ENCODE results near the gene FIGN.

DNA sequence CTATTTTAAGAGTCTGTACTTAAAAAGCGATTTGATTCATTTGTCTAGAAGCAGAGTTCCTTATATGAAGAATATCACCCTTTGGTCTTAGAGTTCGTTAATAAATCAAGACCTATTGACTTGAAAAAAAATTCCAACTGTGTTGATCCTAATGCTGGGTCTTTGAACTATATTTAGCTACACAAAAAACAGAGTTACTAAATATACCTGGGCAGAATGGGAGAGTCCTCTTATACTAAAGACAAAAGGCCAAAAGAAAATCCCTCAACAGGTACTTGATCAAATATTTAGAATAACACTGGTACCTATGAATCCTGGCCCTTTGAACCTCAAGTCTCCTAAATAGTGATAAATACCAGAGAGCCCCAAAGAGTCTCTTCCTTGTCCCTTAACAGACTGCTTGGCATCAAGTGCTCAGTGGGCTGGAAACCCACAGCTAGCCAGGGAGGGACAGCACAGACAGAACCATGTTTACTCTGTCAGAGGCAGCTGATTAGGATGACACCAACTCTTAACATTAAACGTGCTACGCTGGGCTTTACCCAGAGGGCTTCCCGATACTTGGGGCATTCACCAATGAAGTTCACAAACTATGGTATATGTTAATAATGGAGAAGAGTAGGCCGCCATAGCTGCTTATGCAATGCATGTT, 95.1 kb downstream of the FIGN start:
- TF ChIP-seq, protein P1, sequence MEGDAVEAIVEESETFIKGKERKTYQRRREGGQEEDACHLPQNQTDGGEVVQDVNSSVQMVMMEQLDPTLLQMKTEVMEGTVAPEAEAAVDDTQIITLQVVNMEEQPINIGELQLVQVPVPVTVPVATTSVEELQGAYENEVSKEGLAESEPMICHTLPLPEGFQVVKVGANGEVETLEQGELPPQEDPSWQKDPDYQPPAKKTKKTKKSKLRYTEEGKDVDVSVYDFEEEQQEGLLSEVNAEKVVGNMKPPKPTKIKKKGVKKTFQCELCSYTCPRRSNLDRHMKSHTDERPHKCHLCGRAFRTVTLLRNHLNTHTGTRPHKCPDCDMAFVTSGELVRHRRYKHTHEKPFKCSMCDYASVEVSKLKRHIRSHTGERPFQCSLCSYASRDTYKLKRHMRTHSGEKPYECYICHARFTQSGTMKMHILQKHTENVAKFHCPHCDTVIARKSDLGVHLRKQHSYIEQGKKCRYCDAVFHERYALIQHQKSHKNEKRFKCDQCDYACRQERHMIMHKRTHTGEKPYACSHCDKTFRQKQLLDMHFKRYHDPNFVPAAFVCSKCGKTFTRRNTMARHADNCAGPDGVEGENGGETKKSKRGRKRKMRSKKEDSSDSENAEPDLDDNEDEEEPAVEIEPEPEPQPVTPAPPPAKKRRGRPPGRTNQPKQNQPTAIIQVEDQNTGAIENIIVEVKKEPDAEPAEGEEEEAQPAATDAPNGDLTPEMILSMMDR (IDR thresholded peaks at IDR 0.05 in 2 of 3, conservative IDR thresholded peaks at IDR 0.05 in 1 of 3; ENCODE audit: control insufficient read depth in 2 of 3, extremely low read depth in 1 of 3, insufficient read depth in 1 of 3, low read depth in 3 of 3, low read length in 3 of 3): no peak
- no peak for TF ChIP-seq RAD21 (IDR thresholded peaks at IDR 0.05; ENCODE audit: insufficient read depth, low read depth, low read length)
- no peak for TF ChIP-seq EZH2 (IDR thresholded peaks at IDR 0.05; ENCODE audit: borderline replicate concordance, control insufficient read depth, low read depth, low read length)
- TF ChIP-seq TCF12 (IDR thresholded peaks at IDR 0.05; ENCODE audit: low read depth, low read length): no peak
- no peak for TF ChIP-seq ZNF274 (IDR thresholded peaks at IDR 0.05; ENCODE audit: insufficient read depth, insufficient read length)
- TF ChIP-seq TAF1 (IDR thresholded peaks at IDR 0.05; ENCODE audit: borderline replicate concordance, low read depth, low read length): no peak
- no peak for TF ChIP-seq JUND (IDR thresholded peaks at IDR 0.05; ENCODE audit: low read depth, low read length)
- TF ChIP-seq, protein P2, sequence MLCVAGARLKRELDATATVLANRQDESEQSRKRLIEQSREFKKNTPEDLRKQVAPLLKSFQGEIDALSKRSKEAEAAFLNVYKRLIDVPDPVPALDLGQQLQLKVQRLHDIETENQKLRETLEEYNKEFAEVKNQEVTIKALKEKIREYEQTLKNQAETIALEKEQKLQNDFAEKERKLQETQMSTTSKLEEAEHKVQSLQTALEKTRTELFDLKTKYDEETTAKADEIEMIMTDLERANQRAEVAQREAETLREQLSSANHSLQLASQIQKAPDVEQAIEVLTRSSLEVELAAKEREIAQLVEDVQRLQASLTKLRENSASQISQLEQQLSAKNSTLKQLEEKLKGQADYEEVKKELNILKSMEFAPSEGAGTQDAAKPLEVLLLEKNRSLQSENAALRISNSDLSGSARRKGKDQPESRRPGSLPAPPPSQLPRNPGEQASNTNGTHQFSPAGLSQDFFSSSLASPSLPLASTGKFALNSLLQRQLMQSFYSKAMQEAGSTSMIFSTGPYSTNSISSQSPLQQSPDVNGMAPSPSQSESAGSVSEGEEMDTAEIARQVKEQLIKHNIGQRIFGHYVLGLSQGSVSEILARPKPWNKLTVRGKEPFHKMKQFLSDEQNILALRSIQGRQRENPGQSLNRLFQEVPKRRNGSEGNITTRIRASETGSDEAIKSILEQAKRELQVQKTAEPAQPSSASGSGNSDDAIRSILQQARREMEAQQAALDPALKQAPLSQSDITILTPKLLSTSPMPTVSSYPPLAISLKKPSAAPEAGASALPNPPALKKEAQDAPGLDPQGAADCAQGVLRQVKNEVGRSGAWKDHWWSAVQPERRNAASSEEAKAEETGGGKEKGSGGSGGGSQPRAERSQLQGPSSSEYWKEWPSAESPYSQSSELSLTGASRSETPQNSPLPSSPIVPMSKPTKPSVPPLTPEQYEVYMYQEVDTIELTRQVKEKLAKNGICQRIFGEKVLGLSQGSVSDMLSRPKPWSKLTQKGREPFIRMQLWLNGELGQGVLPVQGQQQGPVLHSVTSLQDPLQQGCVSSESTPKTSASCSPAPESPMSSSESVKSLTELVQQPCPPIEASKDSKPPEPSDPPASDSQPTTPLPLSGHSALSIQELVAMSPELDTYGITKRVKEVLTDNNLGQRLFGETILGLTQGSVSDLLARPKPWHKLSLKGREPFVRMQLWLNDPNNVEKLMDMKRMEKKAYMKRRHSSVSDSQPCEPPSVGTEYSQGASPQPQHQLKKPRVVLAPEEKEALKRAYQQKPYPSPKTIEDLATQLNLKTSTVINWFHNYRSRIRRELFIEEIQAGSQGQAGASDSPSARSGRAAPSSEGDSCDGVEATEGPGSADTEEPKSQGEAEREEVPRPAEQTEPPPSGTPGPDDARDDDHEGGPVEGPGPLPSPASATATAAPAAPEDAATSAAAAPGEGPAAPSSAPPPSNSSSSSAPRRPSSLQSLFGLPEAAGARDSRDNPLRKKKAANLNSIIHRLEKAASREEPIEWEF (IDR thresholded peaks at IDR 0.05; ENCODE audit: insufficient replicate concordance, low read depth, low read length): no peak
- TF ChIP-seq, protein P3, sequence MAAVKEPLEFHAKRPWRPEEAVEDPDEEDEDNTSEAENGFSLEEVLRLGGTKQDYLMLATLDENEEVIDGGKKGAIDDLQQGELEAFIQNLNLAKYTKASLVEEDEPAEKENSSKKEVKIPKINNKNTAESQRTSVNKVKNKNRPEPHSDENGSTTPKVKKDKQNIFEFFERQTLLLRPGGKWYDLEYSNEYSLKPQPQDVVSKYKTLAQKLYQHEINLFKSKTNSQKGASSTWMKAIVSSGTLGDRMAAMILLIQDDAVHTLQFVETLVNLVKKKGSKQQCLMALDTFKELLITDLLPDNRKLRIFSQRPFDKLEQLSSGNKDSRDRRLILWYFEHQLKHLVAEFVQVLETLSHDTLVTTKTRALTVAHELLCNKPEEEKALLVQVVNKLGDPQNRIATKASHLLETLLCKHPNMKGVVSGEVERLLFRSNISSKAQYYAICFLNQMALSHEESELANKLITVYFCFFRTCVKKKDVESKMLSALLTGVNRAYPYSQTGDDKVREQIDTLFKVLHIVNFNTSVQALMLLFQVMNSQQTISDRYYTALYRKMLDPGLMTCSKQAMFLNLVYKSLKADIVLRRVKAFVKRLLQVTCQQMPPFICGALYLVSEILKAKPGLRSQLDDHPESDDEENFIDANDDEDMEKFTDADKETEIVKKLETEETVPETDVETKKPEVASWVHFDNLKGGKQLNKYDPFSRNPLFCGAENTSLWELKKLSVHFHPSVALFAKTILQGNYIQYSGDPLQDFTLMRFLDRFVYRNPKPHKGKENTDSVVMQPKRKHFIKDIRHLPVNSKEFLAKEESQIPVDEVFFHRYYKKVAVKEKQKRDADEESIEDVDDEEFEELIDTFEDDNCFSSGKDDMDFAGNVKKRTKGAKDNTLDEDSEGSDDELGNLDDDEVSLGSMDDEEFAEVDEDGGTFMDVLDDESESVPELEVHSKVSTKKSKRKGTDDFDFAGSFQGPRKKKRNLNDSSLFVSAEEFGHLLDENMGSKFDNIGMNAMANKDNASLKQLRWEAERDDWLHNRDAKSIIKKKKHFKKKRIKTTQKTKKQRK (IDR thresholded peaks at IDR 0.05; ENCODE audit: low read depth, low read length): no peak
